ENCODE measurements around the gene BHMT. TPM values are rescaled to one million over a fixed set of nuclear protein-coding genes. Genes with fewer than 3 reads are reported as not detected.
"Not testable (repeated sequence)": the region's sequence is repeated elsewhere in the genome, so short reads cannot be mapped to it uniquely, and the experiment has no call there.

The BHMT gene
- total RNA-seq, 1 donor: not detected

- DNase-seq (ENCODE audit: low read depth in 2 of 3, low spot score in 2 of 3): peak in 1 of 3 donors; percentile 36
Measured at GRCh38 chr5:79109527-79110492, 1.8 kb upstream of the BHMT start.

DNA sequence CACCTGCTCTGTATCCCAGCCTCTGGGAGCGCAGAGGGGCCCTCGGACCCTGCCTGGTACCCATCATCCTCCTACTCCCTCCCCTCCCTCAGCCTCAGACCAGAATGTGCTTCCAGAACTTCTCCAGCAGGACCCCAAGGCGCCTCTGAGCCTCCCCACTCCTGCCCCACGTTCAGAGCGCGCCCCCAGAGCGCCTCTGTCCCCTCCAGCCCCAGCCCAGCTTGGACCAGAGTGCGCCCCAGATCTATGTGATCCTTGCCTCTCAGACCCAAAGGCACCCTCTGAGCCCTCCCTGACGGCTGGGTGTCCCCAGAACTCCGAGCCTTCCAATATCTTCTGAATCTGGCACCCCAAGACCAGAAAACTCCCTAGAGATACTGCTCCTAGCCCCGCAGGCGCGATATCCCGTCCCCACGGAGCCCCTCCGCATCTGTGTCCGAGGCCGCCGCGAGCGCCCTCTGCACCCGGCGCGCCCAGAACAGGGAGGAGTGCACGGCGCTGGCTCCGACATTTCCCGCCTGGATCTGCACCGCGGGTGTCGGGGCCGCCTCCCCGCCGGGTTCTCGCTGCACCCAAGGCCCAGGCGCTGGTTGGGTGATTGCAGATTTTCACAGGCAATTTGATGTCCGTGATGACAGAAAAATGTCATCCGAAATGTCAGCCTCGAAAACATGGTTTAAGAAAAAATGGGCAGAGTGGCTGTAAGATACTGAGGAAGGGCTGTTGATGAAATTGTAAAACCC lies 522 bp downstream of the BHMT start:
- no peak for DNase-seq (ENCODE audit: low read depth in 2 of 3, low spot score in 2 of 3)

GRCh38 chr5:79112703-79113058 lies 1.1 kb downstream of the BHMT start:
- DNase-seq (ENCODE audit: low read depth in 2 of 3, low spot score in 2 of 3): no peak

- no peak for DNase-seq (ENCODE audit: low read depth in 2 of 3, low spot score in 2 of 3)
Measured at GRCh38 chr5:79119486-79119885, 7.9 kb downstream of the BHMT start.

GRCh38 chr5:79120221-79120620 lies 8.6 kb downstream of the BHMT start:
- DNase-seq (ENCODE audit: low read depth in 2 of 3, low spot score in 2 of 3): no peak

DNA sequence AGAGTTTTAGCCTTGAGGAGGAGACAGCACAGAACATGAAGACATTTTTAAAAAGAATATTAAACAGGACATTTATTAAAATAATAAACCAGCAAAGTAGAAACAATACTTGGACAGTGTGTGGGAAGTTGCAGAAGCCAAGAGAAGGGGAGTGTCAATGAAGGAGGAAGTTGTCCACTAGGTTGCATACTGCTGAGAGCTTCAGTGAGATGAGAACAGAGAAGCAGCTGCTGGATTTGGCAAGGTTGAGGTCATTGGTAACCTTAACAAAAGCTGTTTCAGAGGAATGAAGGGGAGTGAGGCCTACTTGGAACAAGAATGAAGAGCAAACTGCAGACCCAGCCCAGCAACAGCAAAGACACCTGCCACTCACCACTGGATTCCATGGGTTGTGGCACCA lies 11.4 kb downstream of the BHMT start:
- DNase-seq (ENCODE audit: low read depth in 2 of 3, low spot score in 2 of 3): no peak

- DNase-seq (ENCODE audit: low read depth in 2 of 3, low spot score in 2 of 3): no peak
Measured at GRCh38 chr5:79124607-79125006, 13.0 kb downstream of the BHMT start.

GRCh38 chr5:79130781-79131180 lies 19.2 kb downstream of the BHMT start:
- no peak for DNase-seq (ENCODE audit: low read depth in 2 of 3, low spot score in 2 of 3)

- peak in 2 of 3 donors; percentile 33 to 71 for DNase-seq (ENCODE audit: low read depth in 2 of 3, low spot score in 2 of 3)
Measured at GRCh38 chr5:79133121-79133656, 21.6 kb downstream of the BHMT start.

GRCh38 chr5:79133657-79134451 lies 22.2 kb downstream of the BHMT start:
- DNase-seq (ENCODE audit: low read depth in 2 of 3, low spot score in 2 of 3): peak; percentile 23 to 90 (median 78)

GRCh38 chr5:79135790-79136553 lies 24.4 kb downstream of the BHMT start:
- no peak for DNase-seq (ENCODE audit: low read depth in 2 of 3, low spot score in 2 of 3)

GRCh38 chr5:79136618-79137017 lies 25.0 kb downstream of the BHMT start:
- DNase-seq (ENCODE audit: low read depth in 2 of 3, low spot score in 2 of 3): no peak

DNA sequence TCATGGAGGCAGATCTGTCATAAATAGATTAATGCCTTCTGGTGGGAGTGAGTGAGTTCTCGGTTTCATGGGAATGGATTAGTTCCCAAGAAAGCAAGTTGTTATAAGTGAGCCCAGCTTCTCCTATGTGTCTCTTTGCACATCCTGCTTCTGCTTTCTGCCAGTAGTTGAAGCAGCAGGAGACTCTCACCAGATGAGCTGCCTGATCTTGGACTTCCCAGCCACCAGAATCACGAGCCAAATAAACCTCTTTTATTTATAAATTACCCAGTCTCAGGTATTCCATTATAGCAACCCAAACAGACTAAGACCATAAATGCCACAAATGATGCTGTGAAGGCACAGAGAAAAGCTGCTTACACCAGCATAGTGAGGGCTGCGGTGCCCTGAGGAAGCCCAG lies 28.9 kb downstream of the BHMT start:
- DNase-seq (ENCODE audit: low read depth in 2 of 3, low spot score in 2 of 3): no peak

- DNase-seq (ENCODE audit: low read depth in 2 of 3, low spot score in 2 of 3): no peak
Measured at GRCh38 chr5:79143684-79144379, 32.2 kb downstream of the BHMT start.

DNA sequence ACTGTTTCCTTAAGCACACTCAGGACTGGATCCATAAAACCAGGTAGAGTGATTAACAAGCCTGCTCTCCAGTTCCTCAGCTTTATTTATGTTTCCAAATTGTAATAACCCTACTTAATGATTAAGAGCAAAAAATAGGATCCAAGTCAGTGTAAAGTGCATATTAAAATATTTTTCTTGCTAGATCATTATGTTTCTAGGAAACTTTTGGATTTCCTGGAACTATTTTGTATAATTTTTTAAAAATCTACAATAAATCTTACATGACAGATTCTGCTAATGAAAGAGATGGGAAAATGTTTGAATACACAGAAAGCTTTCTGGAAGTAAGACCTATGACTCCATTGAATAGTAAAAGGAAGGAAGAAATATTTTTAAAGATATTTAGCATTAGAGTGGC lies 35.5 kb downstream of the BHMT start:
- DNase-seq (ENCODE audit: low read depth in 2 of 3, low spot score in 2 of 3): no peak

DNA sequence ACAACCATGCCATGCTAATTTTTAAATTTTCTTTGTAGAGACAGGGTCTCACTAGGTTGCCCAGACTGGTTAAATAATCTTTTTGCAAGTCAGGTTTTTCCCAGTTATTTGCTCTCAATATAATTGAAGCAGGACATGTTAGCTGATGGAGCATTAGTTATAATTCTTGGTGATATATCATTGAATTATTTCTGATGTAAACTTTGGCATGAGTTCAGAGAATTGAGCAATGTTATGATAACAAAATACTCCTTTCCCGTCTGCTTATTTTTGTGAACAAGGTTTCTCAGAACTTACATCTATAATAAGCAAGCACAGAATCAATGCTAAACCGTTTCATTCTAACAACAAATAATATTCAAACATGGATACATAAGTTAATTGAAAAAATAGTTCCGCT lies 37.8 kb downstream of the BHMT start:
- no peak for DNase-seq (ENCODE audit: low read depth in 2 of 3, low spot score in 2 of 3)

GRCh38 chr5:79151942-79152671 lies 40.5 kb downstream of the BHMT start:
- no peak for DNase-seq (ENCODE audit: low read depth in 2 of 3, low spot score in 2 of 3)

- DNase-seq (ENCODE audit: low read depth in 2 of 3, low spot score in 2 of 3): no peak
Measured at GRCh38 chr5:79157305-79157704, 45.7 kb downstream of the BHMT start.

DNA sequence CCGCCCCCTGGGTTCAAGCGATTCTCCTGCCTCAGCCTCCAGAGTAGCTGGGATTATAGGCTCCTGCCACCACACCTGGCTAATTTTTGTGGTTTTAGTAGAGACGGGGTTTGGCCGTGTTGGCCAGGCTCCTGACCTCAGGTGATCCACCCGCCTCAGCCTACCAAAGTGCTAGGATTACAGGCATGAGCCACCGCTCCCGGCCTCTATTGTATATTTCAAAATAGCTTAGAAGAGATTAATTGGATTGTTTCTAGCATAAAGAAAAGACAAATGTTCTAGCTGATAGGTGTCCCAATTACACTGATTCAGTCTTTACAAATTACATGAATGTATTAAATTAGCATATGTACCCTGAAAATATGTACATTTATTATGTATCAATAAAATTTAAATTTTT lies 50.0 kb downstream of the BHMT start:
- not testable (repeated sequence) for DNase-seq (ENCODE audit: low read depth in 2 of 3, low spot score in 2 of 3)
